Measurements from ENCODE around the gene TACC2. TPM values are rescaled to one million over a fixed set of nuclear protein-coding genes. Genes with fewer than 3 reads are reported as not detected.

The TACC2 gene
- total RNA-seq, 3 donors from 2014 or later, result 26.1 to 30.5 (median 28.5) TPM

DNA sequence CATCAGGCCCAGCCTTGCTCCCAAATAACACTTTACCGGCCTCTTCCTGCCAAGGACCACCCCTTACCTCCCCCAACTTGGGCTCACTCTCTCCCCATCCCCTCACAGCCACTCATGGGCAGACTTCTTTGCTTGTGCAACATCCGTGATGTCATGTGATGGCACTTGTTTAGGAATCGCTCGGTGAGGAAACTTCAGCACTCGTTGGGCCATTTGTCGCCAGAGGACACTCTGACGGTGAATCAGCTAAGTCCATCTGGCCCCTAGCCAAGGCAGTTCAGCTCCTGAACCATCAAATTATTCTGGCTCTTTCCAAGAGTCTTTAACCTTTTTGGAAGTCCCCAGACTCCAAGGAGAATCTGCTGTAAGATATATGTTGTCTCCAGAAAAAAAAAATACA, 301.4 kb downstream of the TACC2 start:
- DNase-seq (ENCODE audit: low spot score in 2 of 2), result no peak
- Histone ChIP-seq H3K27ac (no peak overlapping the region), H3K9me3 (no peaks in the 10 kb centered on the region), H3K4me3 (no peak overlapping the region), H3K27me3 (no peaks in the 10 kb centered on the region), H3K4me1 (no peaks in the 10 kb centered on the region), H3K36me3 (no peaks in the 10 kb centered on the region)
- no peak for TF ChIP-seq POLR2AphosphoS5 (IDR thresholded peaks at IDR 0.05)
- TF ChIP-seq, protein P1, sequence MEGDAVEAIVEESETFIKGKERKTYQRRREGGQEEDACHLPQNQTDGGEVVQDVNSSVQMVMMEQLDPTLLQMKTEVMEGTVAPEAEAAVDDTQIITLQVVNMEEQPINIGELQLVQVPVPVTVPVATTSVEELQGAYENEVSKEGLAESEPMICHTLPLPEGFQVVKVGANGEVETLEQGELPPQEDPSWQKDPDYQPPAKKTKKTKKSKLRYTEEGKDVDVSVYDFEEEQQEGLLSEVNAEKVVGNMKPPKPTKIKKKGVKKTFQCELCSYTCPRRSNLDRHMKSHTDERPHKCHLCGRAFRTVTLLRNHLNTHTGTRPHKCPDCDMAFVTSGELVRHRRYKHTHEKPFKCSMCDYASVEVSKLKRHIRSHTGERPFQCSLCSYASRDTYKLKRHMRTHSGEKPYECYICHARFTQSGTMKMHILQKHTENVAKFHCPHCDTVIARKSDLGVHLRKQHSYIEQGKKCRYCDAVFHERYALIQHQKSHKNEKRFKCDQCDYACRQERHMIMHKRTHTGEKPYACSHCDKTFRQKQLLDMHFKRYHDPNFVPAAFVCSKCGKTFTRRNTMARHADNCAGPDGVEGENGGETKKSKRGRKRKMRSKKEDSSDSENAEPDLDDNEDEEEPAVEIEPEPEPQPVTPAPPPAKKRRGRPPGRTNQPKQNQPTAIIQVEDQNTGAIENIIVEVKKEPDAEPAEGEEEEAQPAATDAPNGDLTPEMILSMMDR (IDR thresholded peaks at IDR 0.05), result no peak
- TF ChIP-seq POLR2A (IDR thresholded peaks at IDR 0.05), result no peak
- intact Hi-C loops (cut with DNase I; ENCODE audit: low total_unique reads), result loop anchor here (10.0 kb wide), 1 partner anchor 274 kb away; the partner anchor contains the start of gene DMBT1

DNA sequence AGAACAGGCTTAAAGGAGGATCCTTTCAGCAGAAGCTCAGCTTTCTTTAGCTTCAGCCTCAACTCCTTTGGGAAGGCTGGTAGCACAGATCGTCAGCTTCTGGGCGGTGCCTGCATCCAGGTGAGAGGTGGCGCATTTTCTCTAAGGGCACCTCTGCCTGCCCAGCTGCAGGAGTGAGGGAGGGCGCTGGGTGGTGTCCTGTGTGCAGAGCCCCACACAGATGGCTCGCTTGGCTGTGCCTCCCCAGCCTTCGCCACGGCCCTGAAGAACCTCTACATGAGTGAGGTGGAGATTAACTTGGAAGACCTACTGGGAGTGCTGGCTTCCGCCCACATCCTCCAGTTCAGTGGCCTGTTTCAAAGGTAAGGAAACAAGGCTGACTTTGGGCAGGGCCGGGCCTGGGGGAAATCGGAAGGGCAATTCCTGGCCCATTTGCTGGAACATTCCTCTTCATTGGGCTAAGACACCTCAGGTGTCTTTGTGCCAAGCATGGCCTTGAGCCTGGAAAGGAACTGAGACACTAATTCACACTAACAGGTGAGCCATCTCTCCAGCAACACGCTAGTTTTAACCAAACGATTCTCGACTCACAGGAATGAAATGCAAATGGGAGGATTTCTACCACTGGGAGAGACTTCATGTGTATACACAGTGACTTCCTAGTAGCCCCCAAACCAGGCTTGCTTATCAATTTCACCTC, 302.0 kb downstream of the TACC2 start:
- Histone ChIP-seq H3K27ac (no peak overlapping the region), H3K4me1 (no peaks in the 10 kb centered on the region), H3K27me3 (no peaks in the 10 kb centered on the region), H3K9me3 (no peaks in the 10 kb centered on the region), H3K36me3 (no peaks in the 10 kb centered on the region), H3K4me3 (no peak overlapping the region)
- intact Hi-C loops (cut with DNase I; ENCODE audit: low total_unique reads), result loop anchor here (10.0 kb wide), 1 partner anchor 274 kb away; the partner anchor contains the start of gene DMBT1
- TF ChIP-seq POLR2A (IDR thresholded peaks at IDR 0.05) (no peak), POLR2AphosphoS5 (IDR thresholded peaks at IDR 0.05) (no peak)
- TF ChIP-seq, protein P1 (IDR thresholded peaks at IDR 0.05), result no peak
- DNase-seq (ENCODE audit: low spot score in 2 of 2), result no peak

DNA sequence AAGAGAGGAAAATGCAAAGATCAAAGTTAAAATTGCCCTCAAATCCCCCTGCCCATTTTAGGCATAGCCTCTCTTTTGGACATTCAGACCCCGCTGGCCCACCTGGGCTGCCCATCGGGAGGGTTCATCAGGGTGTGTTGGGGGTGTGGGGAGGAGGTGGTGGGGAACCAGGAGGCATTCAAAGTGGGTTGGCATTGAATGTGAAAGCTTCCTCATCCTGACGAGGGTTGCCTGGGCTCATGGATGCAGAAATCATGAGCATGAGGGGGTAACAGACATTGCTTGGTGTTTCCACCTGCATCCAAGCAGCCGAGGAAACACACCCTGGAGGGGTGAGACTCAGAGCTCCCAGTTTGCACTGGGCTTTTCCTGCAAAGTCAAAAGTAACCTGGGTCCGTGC, 302.8 kb downstream of the TACC2 start:
- TF ChIP-seq POLR2AphosphoS5 (IDR thresholded peaks at IDR 0.05), result no peak
- TF ChIP-seq, protein P1 (IDR thresholded peaks at IDR 0.05), result no peak
- no peak for TF ChIP-seq POLR2A (IDR thresholded peaks at IDR 0.05)
- no peak for DNase-seq (ENCODE audit: low spot score in 2 of 2)
- H3K27ac ChIP-seq, result no peak overlapping the region
- H3K27me3 ChIP-seq, result no peaks in the 10 kb centered on the region
- no peaks in the 10 kb centered on the region for H3K9me3 ChIP-seq
- H3K36me3 ChIP-seq, result no peaks in the 10 kb centered on the region
- intact Hi-C loops (cut with DNase I; ENCODE audit: low total_unique reads), result loop anchor here (10.0 kb wide), 1 partner anchor 273 kb away; the partner anchor contains the start of gene DMBT1
- H3K4me1 ChIP-seq, result no peaks in the 10 kb centered on the region
- H3K4me3 ChIP-seq, result no peak overlapping the region

DNA sequence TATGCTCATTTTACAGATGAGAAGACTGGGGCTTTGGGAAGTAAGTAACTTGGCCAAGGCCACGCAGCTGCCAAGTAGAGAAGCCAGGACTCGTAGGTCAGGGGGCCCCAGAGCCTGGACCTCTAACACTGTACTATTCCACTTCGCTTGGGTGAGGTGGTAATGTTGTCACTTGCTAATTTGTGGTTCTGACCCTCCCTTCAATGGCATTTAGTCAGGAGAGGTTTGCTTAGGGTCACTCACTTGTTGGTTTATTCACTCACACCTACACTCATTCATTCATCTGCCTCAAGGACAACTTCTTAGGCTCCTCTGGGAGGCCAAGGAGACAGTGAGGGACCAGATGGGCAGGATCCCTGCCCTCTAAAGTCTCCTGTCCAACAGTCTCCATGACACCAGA, 303.4 kb downstream of the TACC2 start:
- intact Hi-C loops (cut with DNase I; ENCODE audit: low total_unique reads), result loop anchor here (10.0 kb wide), 1 partner anchor 272 kb away; the partner anchor contains the start of gene DMBT1
- DNase-seq (ENCODE audit: low spot score in 2 of 2), result no peak
- Histone ChIP-seq H3K27me3 (no peaks in the 10 kb centered on the region), H3K4me3 (no peak overlapping the region), H3K9me3 (no peaks in the 10 kb centered on the region), H3K36me3 (no peaks in the 10 kb centered on the region), H3K4me1 (no peaks in the 10 kb centered on the region), H3K27ac (no peak overlapping the region)
- no peak for TF ChIP-seq POLR2AphosphoS5 (IDR thresholded peaks at IDR 0.05)
- no peak for TF ChIP-seq POLR2A (IDR thresholded peaks at IDR 0.05)
- TF ChIP-seq, protein P1 (IDR thresholded peaks at IDR 0.05), result no peak

DNA sequence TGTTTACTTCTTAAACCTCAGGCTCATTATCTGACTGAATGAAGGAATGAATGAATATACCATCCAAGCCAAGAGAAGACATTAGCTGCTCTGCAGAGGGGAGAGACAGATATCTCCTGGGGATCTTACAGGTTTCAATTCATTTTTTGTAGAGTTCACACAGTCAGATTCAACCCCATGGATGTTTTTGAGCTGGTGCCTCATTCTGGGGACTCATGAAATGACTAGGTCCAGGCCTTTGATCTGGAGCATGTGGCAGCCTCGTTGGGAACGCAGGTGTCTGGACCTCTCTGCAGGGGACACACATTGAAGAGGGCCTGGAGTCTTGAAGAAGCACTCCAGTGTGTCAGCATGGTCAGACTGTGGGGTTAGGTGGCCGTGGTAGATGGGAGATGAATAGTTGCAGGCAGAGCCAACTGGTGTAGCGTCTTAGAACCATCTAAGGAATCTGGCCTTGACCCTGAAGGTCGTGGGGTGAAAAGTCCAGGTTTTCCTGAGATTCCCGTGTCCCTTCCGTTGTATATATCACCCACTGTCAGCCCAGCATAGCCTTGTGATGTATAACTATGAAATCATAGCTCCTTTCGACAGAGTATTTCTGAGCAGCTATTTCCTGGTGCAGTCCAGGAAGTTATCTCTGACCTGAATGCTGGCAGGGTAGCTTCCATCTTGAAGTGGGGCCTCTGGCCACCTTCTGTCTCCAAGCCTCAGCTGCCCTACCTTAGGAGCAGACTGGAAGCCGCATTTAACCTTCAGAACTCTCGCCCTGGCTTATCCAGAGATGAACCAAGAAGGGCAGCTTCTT, 304.4 kb downstream of the TACC2 start:
- intact Hi-C loops (cut with DNase I; ENCODE audit: low total_unique reads), result loop anchor here (10.0 kb wide), 1 partner anchor 271 kb away; the partner anchor contains the start of gene DMBT1
- H3K9me3 ChIP-seq, result no peaks in the 10 kb centered on the region
- no peaks in the 10 kb centered on the region for H3K4me1 ChIP-seq
- no peak overlapping the region for H3K4me3 ChIP-seq
- TF ChIP-seq, protein P1 (IDR thresholded peaks at IDR 0.05), result no peak
- TF ChIP-seq POLR2AphosphoS5 (IDR thresholded peaks at IDR 0.05) (no peak), POLR2A (IDR thresholded peaks at IDR 0.05) (no peak)
- H3K36me3 ChIP-seq, result no peaks in the 10 kb centered on the region
- DNase-seq (ENCODE audit: low spot score in 2 of 2), result no peak
- H3K27me3 ChIP-seq, result no peaks in the 10 kb centered on the region
- H3K27ac ChIP-seq, result no peak overlapping the region
